Upper lobe of left lung (tissue), 6 donors: Measurements from ENCODE around the gene RHOC. TPM values are rescaled to one million over a fixed set of nuclear protein-coding genes. Genes with fewer than 3 reads are reported as not detected.
A peak's percentile ranks its signal among the peaks of the same experiment; 100 is the strongest.

ENCODE experiments used
- ATAC-seq, 2 donors: fragments of 200-7000 bp; cut with Tn5 transposase; one replicate each; pipeline ENCODE4 v1.9.1; 2022; ENCODE audit warnings: mild to moderate bottlenecking in 2 of 2, moderate library complexity in 2 of 2; ENCODE audit not compliant: low FRiP score in 2 of 2
- DNase-seq, 2 donors: peaks; one replicate each; pipeline ENCODE4 v3.0.0-alpha.2; 2019 to 2020
- H3K27ac ChIP-seq, 4 donors: fragments of 200-600 bp; sonication (generic); one replicate each; pipeline ENCODE4 v1.5.1; 2016 to 2019
- H3K27me3 ChIP-seq, 4 donors: fragments of 200-600 bp; sonication (generic); one replicate each; pipeline ENCODE4 v1.5.1; 2017 to 2019
- H3K36me3 ChIP-seq, 4 donors: fragments of 200-600 bp; sonication (generic); one replicate each; pipeline ENCODE4 v1.5.1; 2016 to 2019
- H3K4me1 ChIP-seq, 4 donors: fragments of 200-600 bp; sonication (generic); one replicate each; pipeline ENCODE4 v1.5.1; 2018 to 2019
- H3K4me3 ChIP-seq, 4 donors: fragments of 200-600 bp; sonication (generic); one replicate each; pipeline ENCODE4 v1.5.1; 2017 to 2019; ENCODE audit warnings: mild to moderate bottlenecking in 2 of 4, moderate library complexity in 1 of 4
- H3K9me3 ChIP-seq, 4 donors: fragments of 200-600 bp; sonication (generic); one replicate each; pipeline ENCODE4 v1.5.1; 2018 to 2019
- EP300 ChIP-seq, 4 donors: sonication (generic); formaldehyde crosslinking; IDR thresholded peaks; one replicate each; pipeline ENCODE4 v1.5.1; 2017; ENCODE audit warnings: antibody characterized with exemption in 4 of 4, control low read depth in 2 of 4
- POLR2A ChIP-seq, 4 donors: fragments of 450-650 bp; IDR thresholded peaks; one replicate each; pipeline ENCODE4 v1.5.1; 2016 to 2017; ENCODE audit warnings: antibody characterized with exemption in 4 of 4, mild to moderate bottlenecking in 2 of 4
- POLR2AphosphoS5 ChIP-seq, 2 donors: sonication (generic); formaldehyde crosslinking; IDR thresholded peaks; one replicate each; pipeline ENCODE4 v1.5.1; 2017; ENCODE audit warnings: antibody characterized with exemption in 2 of 2
- WGBS, 2 donors: methylation state at CpG; one replicate each; pipeline ENCODE4 v1.1.5; 2017 to 2018; 5-methylcytosine and 5-hydroxymethylcytosine counted together
- total RNA-seq, 6 donors: library from RNA; depleted of rRNA in 4 of 6; stranded (reverse); fragments of >200 nt in 4 of 6; gene quantifications; one replicate each; pipeline versions ENCODE4 v1.1.0 to v1.2.1, GENCODE V29; 2016 to 2021
- TF ChIP-seq, protein P1 (sequence below), 6 experiments: fragments of 450-650 bp in 4 of 6; fragments of 200-600 bp in 2 of 6; sonication (generic) in 2 of 6; IDR thresholded peaks; one replicate each; pipeline ENCODE4 v1.5.1; 2016 to 2019; ENCODE audit warnings: antibody characterized with exemption in 6 of 6
- donor health status: DM: no; HTN: no; CAD: no; lungs with moderate emphysema.
- donor health status: DM: no; HTN: yes; CAD: no; lungs with severe emphysema.

The RHOC gene
- total RNA-seq, 6 donors from 2014 or later, result 80.9 to 218 (median 132) TPM

DNA sequence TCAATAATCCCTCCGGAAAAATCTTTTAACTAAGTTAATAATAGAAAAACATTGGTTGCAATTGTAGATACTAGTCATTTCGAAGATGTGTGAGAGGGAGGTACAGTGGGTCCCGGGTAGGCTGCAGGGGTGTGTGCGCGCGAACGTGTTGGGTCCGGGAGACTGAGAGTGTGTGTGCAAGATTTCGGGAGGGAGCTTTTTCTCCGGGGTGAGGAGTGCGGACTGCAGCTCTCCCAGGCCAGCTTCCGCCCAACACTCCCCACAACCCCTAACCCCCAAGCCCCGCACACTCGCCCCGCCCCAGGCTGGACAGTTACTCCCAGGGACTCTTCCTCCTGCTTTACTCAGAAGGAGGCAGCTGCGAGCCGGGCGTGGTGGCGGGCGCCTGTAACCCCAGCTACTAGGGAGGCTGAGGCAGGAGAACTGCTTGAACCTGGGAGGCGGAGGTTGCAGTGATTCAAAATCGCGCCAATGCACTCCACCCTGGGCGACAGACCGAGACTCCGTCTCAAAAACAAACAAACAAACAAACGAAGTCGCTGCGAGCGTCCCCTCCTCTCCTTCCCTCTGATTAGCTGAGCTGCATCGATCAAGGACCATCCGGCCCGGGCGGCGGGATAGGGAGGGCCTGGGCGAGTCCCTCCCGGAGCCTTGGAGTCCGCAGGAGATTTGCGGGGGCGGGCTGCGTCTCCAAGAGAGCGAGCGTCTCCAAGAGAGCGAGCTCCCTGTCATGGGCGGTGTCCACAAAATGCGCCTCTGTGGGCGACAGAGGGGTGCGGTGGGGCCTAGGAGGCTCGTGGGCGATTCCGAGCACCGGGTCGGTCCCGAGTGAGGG is 36.5 kb upstream of the RHOC start:
- 18 to 46% methylated on average over 20 to 43 of the region's 54 CpGs for WGBS, 2 donors
- peaks cover 0 to 9% (median 0%) of the 10 kb centered on the region in 4 donors for H3K9me3 ChIP-seq
- H3K4me1 ChIP-seq, result peaks cover 8 to 13% (median 10%) of the 10 kb centered on the region in 4 donors
- H3K4me3 ChIP-seq, result peak overlapping the region in 1 of 4 donors; percentile 21
- H3K27ac ChIP-seq, result no peak overlapping the region
- no peak for TF ChIP-seq EP300 (IDR thresholded peaks at IDR 0.05)
- TF ChIP-seq POLR2A (IDR thresholded peaks at IDR 0.05), result no peak
- TF ChIP-seq, protein P1, sequence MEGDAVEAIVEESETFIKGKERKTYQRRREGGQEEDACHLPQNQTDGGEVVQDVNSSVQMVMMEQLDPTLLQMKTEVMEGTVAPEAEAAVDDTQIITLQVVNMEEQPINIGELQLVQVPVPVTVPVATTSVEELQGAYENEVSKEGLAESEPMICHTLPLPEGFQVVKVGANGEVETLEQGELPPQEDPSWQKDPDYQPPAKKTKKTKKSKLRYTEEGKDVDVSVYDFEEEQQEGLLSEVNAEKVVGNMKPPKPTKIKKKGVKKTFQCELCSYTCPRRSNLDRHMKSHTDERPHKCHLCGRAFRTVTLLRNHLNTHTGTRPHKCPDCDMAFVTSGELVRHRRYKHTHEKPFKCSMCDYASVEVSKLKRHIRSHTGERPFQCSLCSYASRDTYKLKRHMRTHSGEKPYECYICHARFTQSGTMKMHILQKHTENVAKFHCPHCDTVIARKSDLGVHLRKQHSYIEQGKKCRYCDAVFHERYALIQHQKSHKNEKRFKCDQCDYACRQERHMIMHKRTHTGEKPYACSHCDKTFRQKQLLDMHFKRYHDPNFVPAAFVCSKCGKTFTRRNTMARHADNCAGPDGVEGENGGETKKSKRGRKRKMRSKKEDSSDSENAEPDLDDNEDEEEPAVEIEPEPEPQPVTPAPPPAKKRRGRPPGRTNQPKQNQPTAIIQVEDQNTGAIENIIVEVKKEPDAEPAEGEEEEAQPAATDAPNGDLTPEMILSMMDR (IDR thresholded peaks at IDR 0.05), result no peak
- TF ChIP-seq POLR2AphosphoS5 (IDR thresholded peaks at IDR 0.05), result no peak
- H3K36me3 ChIP-seq, result no peaks in the 10 kb centered on the region
- DNase-seq (peak in 1 of 2 donors; percentile 76), ATAC-seq (peak in 1 of 2 donors; percentile 83)
- H3K27me3 ChIP-seq, result peaks cover 0 to 20% (median 13%) of the 10 kb centered on the region in 4 donors

DNA sequence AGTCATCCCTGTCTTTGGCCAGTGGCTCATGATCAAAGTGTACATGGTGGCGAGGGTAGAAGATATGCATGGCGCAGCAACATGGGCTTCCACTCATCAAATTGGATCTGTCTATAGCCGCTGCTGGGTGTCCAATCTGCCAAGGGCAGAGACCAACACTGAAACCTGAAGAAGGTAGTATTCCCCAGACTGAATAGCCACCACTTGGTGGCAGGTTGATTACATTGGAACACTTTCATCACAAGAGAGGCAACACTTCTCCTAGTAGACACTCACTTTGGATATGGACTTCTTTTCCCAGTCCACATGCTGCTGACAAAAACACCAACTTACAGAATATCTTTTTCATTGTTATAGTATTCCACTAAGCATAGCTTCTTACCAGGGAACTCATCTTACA is 30.6 kb upstream of the RHOC start:
- WGBS, 2 donors, result 92 to 94% methylated on average over 3 of the region's 3 CpGs
- no peaks in the 10 kb centered on the region for H3K4me1 ChIP-seq
- DNase-seq, result no peak
- no peak overlapping the region for H3K27ac ChIP-seq
- H3K9me3 ChIP-seq, result no peaks in the 10 kb centered on the region
- TF ChIP-seq EP300 (IDR thresholded peaks at IDR 0.05), result no peak
- TF ChIP-seq, protein P1 (IDR thresholded peaks at IDR 0.05), result no peak
- TF ChIP-seq POLR2A (IDR thresholded peaks at IDR 0.05), result no peak
- TF ChIP-seq POLR2AphosphoS5 (IDR thresholded peaks at IDR 0.05), result no peak
- no peak for ATAC-seq
- H3K36me3 ChIP-seq, result no peaks in the 10 kb centered on the region
- H3K27me3 ChIP-seq, result peaks cover 0 to 2% (median 0%) of the 10 kb centered on the region in 4 donors
- H3K4me3 ChIP-seq, result no peak overlapping the region

DNA sequence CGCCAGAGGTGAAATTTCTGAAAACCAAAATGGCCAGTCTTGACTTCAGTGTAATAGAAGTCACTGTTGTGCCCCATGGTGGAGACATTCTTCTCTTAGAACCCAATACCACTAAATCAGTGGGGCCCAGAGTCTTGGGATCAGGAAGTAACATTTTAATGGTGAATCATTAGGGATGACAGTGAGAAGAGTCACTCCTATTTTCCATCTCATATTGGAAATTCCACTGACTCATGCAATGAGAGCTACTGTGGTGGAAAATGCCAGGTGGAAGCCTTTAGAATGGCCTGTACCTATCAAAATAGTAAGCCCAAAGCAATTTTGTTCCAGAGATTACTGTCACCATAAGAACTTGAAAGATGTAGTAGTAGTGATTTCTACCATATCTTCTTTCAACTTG is 28.8 kb upstream of the RHOC start:
- H3K9me3 ChIP-seq, result no peaks in the 10 kb centered on the region
- no peak overlapping the region for H3K27ac ChIP-seq
- no peak overlapping the region for H3K4me3 ChIP-seq
- 93 to 100% methylated on average over 1 of the region's 1 CpG for WGBS, 2 donors
- no peak for TF ChIP-seq EP300 (IDR thresholded peaks at IDR 0.05)
- no peak for TF ChIP-seq POLR2AphosphoS5 (IDR thresholded peaks at IDR 0.05)
- TF ChIP-seq, protein P1 (IDR thresholded peaks at IDR 0.05), result no peak
- TF ChIP-seq POLR2A (IDR thresholded peaks at IDR 0.05), result no peak
- H3K36me3 ChIP-seq, result no peaks in the 10 kb centered on the region
- DNase-seq (no peak), ATAC-seq (no peak)
- H3K27me3 ChIP-seq, result no peaks in the 10 kb centered on the region
- no peaks in the 10 kb centered on the region for H3K4me1 ChIP-seq

DNA sequence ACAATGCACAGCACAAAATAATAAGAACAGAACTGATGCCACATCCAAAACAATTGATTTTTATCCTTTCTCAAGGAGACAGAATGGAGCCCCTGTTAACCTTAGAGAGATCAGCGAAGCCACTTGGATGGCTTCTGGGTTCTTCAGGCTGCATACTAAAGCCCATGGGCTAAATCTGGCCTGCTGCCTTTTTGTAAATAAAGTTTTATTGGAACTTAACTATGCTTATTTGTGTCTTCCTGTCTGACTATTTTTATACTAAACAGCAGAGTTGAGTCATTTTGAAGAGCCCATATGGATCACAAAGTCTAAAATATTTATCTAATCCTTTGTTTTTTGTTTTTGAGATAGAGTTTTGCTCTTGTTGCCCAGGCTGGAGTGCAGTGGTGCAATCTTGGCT is 24.5 kb upstream of the RHOC start:
- 83 to 100% methylated on average over 1 of the region's 1 CpG for WGBS, 2 donors
- H3K27me3 ChIP-seq, result no peaks in the 10 kb centered on the region
- H3K9me3 ChIP-seq, result no peaks in the 10 kb centered on the region
- H3K36me3 ChIP-seq, result no peaks in the 10 kb centered on the region
- DNase-seq (no peak), ATAC-seq (no peak)
- no peak overlapping the region for H3K4me3 ChIP-seq
- no peak overlapping the region for H3K27ac ChIP-seq
- H3K4me1 ChIP-seq, result no peaks in the 10 kb centered on the region
- TF ChIP-seq, protein P1 (IDR thresholded peaks at IDR 0.05), result no peak
- TF ChIP-seq POLR2A (IDR thresholded peaks at IDR 0.05) (no peak), EP300 (IDR thresholded peaks at IDR 0.05) (no peak), POLR2AphosphoS5 (IDR thresholded peaks at IDR 0.05) (no peak)
